Esophagus muscularis mucosa (tissue), 4 donors: ENCODE results near the gene PPRC1. TPM values are rescaled to one million over a fixed set of nuclear protein-coding genes. Genes with fewer than 3 reads are reported as not detected.

Experiments
- DNase-seq: peaks from one replicate; pipeline ENCODE4 v3.0.0-alpha.2; 2017; ENCODE audit errors: extremely low spot score
- H3K27ac ChIP-seq, 4 donors: fragments of 200-600 bp; sonication (generic); replicated peaks in 1 of 4; 1 replicate in 3 of 4; 2 replicates in 1 of 4; pipeline ENCODE4 v1.5.1; 2016 to 2019; ENCODE audit warnings: mild to moderate bottlenecking in 1 of 4
- H3K27me3 ChIP-seq, 4 donors: fragments of 200-600 bp; sonication (generic); one replicate each; pipeline versions ENCODE4 v1.5.1 to v1.6.0; 2016 to 2019
- H3K36me3 ChIP-seq, 4 donors: fragments of 200-600 bp; sonication (generic); one replicate each; pipeline ENCODE4 v1.5.1; 2016 to 2019
- H3K4me1 ChIP-seq, 4 donors: fragments of 200-600 bp; sonication (generic); one replicate each; pipeline ENCODE4 v1.5.1; 2016 to 2019
- H3K4me3 ChIP-seq, 4 donors: fragments of 200-600 bp; sonication (generic); 1 replicate in 2 of 4; 2 replicates in 2 of 4; pipeline ENCODE4 v1.5.1; 2016 to 2019; ENCODE audit warnings: mild to moderate bottlenecking in 4 of 4, moderate library complexity in 1 of 4
- H3K9me3 ChIP-seq, 4 donors: fragments of 200-600 bp; sonication (generic); 1 replicate in 3 of 4; 2 replicates in 1 of 4; pipeline ENCODE4 v1.5.1; 2016 to 2019
- CTCF ChIP-seq, 3 experiments: fragments of 200-600 bp in 2 of 3; fragments of 450-650 bp in 1 of 3; sonication (generic) in 2 of 3; IDR thresholded peaks; one replicate each; pipeline ENCODE4 v1.5.1; 2017 to 2019; ENCODE audit warnings: antibody characterized with exemption in 3 of 3, mild to moderate bottlenecking in 2 of 3, moderate library complexity in 1 of 3
- EP300 ChIP-seq: sonication (generic); formaldehyde crosslinking; IDR thresholded peaks from one replicate; pipeline ENCODE4 v1.6.1; 2017; ENCODE audit warnings: antibody characterized with exemption
- POLR2A ChIP-seq: fragments of 450-650 bp; IDR thresholded peaks from one replicate; pipeline ENCODE4 v1.6.1; 2017; ENCODE audit warnings: antibody characterized with exemption, moderate library complexity, mild to moderate bottlenecking, low read depth
- POLR2AphosphoS5 ChIP-seq, 2 donors: sonication (generic); formaldehyde crosslinking; IDR thresholded peaks; one replicate each; pipeline ENCODE4 v1.6.1; 2017; ENCODE audit warnings: antibody characterized with exemption in 2 of 2
- WGBS: methylation state at CpG from one replicate; pipeline ENCODE4 v1.1.5; 2018; 5-methylcytosine and 5-hydroxymethylcytosine counted together
- intact Hi-C: fragments of 100-400 bp; cut with DNase I; formaldehyde crosslinking; loops from one replicate; pipeline ENCODE4 v1.15.1; 2023
- total RNA-seq, 4 donors: library from RNA; depleted of rRNA; stranded (reverse); fragments of >200 nt; gene quantifications; one replicate each; pipeline versions ENCODE4 v1.1.0 to v1.2.1, GENCODE V29; 2016

PPRC1 gene
- total RNA-seq, 4 donors from 2014 or later = 10.8 to 49.5 (median 20.9) TPM

- Histone ChIP-seq H3K4me1 (peaks cover 3 to 13% (median 12%) of the 10 kb centered on the region in 4 donors), H3K9me3 (no peaks in the 10 kb centered on the region), H3K27me3 (no peaks in the 10 kb centered on the region), H3K4me3 (no peak overlapping the region), H3K27ac (no peak overlapping the region), H3K36me3 (no peaks in the 10 kb centered on the region)
- WGBS = 61% methylated on average over 3 of the region's 3 CpGs
- intact Hi-C loops = no loop called here
- DNase-seq = no peak
- no peak for TF ChIP-seq EP300
- no peak for TF ChIP-seq POLR2A
- TF ChIP-seq CTCF (IDR thresholded peaks at IDR 0.05) = no peak
- no peak for TF ChIP-seq POLR2AphosphoS5 (IDR thresholded peaks at IDR 0.05)
These were observed 37.8 kb downstream of the PPRC1 start for GRCh38 chr10:102170602-102171001.

DNA sequence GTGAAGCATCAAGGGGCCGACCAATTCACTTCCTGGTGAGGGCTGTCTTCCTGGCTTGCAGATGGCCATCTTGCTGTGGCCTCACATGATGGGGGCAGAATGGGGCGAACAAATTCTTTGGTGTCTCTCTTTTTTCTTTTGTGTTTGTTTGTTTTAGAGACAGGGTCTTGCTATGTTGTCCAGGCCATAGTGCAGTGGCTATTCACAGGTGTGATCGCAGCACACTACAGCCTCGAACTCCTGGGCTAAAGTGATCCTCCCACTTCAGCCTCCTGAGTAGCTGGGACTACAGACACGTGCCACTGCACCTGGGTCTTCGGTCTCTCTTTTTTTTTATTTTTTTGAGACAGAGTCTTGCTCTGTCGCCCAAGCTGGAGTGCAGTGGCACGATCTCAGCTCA is 39.4 kb downstream of the PPRC1 start:
- peaks cover 0 to 7% (median 0%) of the 10 kb centered on the region in 4 donors for H3K27me3 ChIP-seq
- WGBS = 88% methylated on average over 8 of the region's 8 CpGs
- H3K4me3 ChIP-seq = no peak overlapping the region
- peaks cover 3 to 13% (median 12%) of the 10 kb centered on the region in 4 donors for H3K4me1 ChIP-seq
- no peak overlapping the region for H3K27ac ChIP-seq
- no peaks in the 10 kb centered on the region for H3K36me3 ChIP-seq
- intact Hi-C loops = no loop called here
- DNase-seq = no peak
- H3K9me3 ChIP-seq = no peaks in the 10 kb centered on the region
- TF ChIP-seq CTCF (IDR thresholded peaks at IDR 0.05) = no peak
- no peak for TF ChIP-seq EP300
- TF ChIP-seq POLR2A = no peak
- no peak for TF ChIP-seq POLR2AphosphoS5 (IDR thresholded peaks at IDR 0.05)

GRCh38 chr10:102175415-102175814 is 42.6 kb downstream of the PPRC1 start:
- DNase-seq = no peak
- TF ChIP-seq EP300 = no peak
- no peak for TF ChIP-seq CTCF (IDR thresholded peaks at IDR 0.05)
- TF ChIP-seq POLR2AphosphoS5 (IDR thresholded peaks at IDR 0.05) = no peak
- TF ChIP-seq POLR2A = no peak
- Histone ChIP-seq H3K27me3 (peaks cover 0 to 22% (median 0%) of the 10 kb centered on the region in 4 donors), H3K9me3 (no peaks in the 10 kb centered on the region), H3K27ac (no peak overlapping the region), H3K4me1 (no peaks in the 10 kb centered on the region), H3K36me3 (no peaks in the 10 kb centered on the region), H3K4me3 (no peak overlapping the region)
- WGBS = 41% methylated on average over 4 of the region's 4 CpGs
- intact Hi-C loops = no loop called here

DNA sequence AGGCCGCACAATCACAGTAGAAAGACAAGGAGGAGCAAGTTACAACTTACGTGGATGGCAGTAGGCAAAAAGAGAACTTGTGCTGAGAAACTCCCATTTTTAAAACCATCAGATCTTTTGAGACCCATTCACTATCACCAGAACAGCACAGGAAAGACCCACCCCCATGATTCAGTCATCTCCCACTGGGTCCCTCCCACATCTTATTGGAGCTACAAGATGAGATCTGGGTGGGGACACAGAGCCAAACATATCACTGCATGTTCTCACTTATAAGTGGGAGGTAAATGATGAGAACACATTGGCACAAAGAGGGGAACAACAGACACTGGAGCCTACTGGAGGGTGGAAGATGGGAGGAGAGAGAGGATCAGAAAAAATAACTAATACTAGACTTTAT is 51.8 kb downstream of the PPRC1 start:
- intact Hi-C loops = no loop called here
- H3K9me3 ChIP-seq = no peaks in the 10 kb centered on the region
- H3K27me3 ChIP-seq = peaks cover 0 to 12% (median 0%) of the 10 kb centered on the region in 4 donors
- TF ChIP-seq POLR2AphosphoS5 (IDR thresholded peaks at IDR 0.05) = no peak
- no peak for TF ChIP-seq CTCF (IDR thresholded peaks at IDR 0.05)
- TF ChIP-seq EP300 = no peak
- no peak for TF ChIP-seq POLR2A
- H3K36me3 ChIP-seq = no peaks in the 10 kb centered on the region
- H3K4me3 ChIP-seq = no peak overlapping the region
- H3K27ac ChIP-seq = no peak overlapping the region
- WGBS = 86% methylated on average over 2 of the region's 2 CpGs
- no peak for DNase-seq
- H3K4me1 ChIP-seq = peaks cover 0 to 12% (median 0%) of the 10 kb centered on the region in 4 donors

DNA sequence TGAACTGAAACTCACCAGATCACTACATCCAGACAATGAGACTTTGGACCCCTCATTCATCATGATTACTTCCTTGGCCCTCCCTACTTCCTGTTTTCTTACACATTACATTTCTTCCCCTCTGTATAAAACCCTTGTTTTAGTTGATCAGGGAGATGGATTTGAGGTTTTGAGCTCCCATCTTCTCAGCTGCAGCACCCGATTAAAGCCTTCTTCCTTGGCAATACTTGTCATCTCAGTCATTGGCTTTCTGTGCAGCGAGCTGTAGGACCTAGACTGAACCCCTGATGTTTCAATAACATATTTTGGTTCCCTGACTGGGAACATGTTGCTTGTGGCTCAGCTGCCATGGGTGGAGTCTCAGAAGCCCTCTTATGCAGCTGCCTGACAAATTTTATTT is 52.4 kb downstream of the PPRC1 start:
- Histone ChIP-seq H3K36me3 (no peaks in the 10 kb centered on the region), H3K9me3 (no peaks in the 10 kb centered on the region), H3K27ac (no peak overlapping the region), H3K4me1 (peaks cover 0 to 13% (median 0%) of the 10 kb centered on the region in 4 donors), H3K4me3 (no peak overlapping the region), H3K27me3 (peaks cover 0 to 6% (median 0%) of the 10 kb centered on the region in 4 donors)
- no peak for DNase-seq
- intact Hi-C loops = no loop called here
- 74% methylated on average over 2 of the region's 2 CpGs for WGBS
- TF ChIP-seq EP300 (no peak), POLR2AphosphoS5 (IDR thresholded peaks at IDR 0.05) (no peak), POLR2A (no peak), CTCF (IDR thresholded peaks at IDR 0.05) (no peak)
